HCT116 (cell line): ENCODE results near the gene COL23A1. TPM values are rescaled to one million over a fixed set of nuclear protein-coding genes. Genes with fewer than 3 reads are reported as not detected.

Experiments
- ATAC-seq: fragments of 200-7000 bp; cut with Tn5 transposase; 2 replicates; pipeline ENCODE4 v1.9.1; 2020; ENCODE audit warnings: mild to moderate bottlenecking, moderate library complexity
- BruUV-seq: library from RNA; stranded (reverse); fragments of 400-500 nt; replicated peaks from 2 replicates; lab custom pipeline; 2021; lab: Mats Ljungman, UMichigan
- CTCF ChIA-PET: fragments of 300-600 bp; sonication (Branson Sonifier 250); formaldehyde crosslinking; loops from one replicate; lab custom pipeline; 2021; ENCODE audit warnings: antibody characterized with exemption; lab: Charles Lee
- POLR2A ChIA-PET: fragments of 300-600, 350-600 bp; sonication (Branson Sonifier 250); formaldehyde crosslinking; loops from one replicate; lab custom pipeline; 2021; ENCODE audit warnings: antibody characterized with exemption; lab: Charles Lee
- RAD21 ChIA-PET, 2 experiments: fragments of 300-600 bp; sonication (Branson Sonifier 250); formaldehyde crosslinking; loops; one replicate each; lab custom pipeline; 2023; ENCODE audit warnings: low total read pairs in 2 of 2; ENCODE audit not compliant: uncharacterized antibody in 2 of 2, unreplicated experiment in 2 of 2, low non-redundant PET in 1 of 2; lab: Charles Lee
- DNase-seq: peaks from one replicate; pipeline ENCODE4 v3.0.0-alpha.2; 2010; ENCODE audit warnings: low read depth, low spot score
- H2AFZ ChIP-seq: fragments of 200-600 bp; shearing (Covaris generic), sonication (generic); 2 replicates; pipeline ENCODE4 v1.6.1; 2017; ENCODE audit warnings: low read depth, mixed run types, mixed read lengths, antibody characterized with exemption, low read length; ENCODE audit not compliant: poor library complexity, severe bottlenecking
- H3K27ac ChIP-seq: 2 replicates; pipeline ENCODE4 v1.5.1; 2012; ENCODE audit warnings: low read depth, low read length
- H3K27me3 ChIP-seq: fragments of 200-600 bp; sonication (generic); 2 replicates; pipeline ENCODE4 v1.6.1; 2016; ENCODE audit warnings: mixed run types, low read length, mixed read lengths; ENCODE audit not compliant: insufficient read depth
- H3K36me3 ChIP-seq, 2 experiments: fragments of 200-500 bp in 1 of 2; fragments of 200-600 bp in 1 of 2; sonication (Bioruptor generic) in 1 of 2; sonication (generic) in 1 of 2; 2 replicates each; pipeline versions ENCODE4 v1.5.1 to v1.6.1; 2014 to 2016; ENCODE audit warnings: low read length in 2 of 2, inconsistent platforms in 1 of 2, mixed read lengths in 1 of 2, mixed run types in 1 of 2; ENCODE audit not compliant: insufficient read depth in 2 of 2, control insufficient read depth in 1 of 2
- H3K4me1 ChIP-seq, 2 experiments: fragments of 200-600 bp in 1 of 2; sonication (generic) in 1 of 2; 2 replicates each; pipeline versions ENCODE4 v1.5.1 to v1.6.1; 2012 to 2017; ENCODE audit warnings: low read length in 2 of 2, inconsistent platforms in 1 of 2, mild to moderate bottlenecking in 1 of 2, mixed read lengths in 1 of 2, mixed run types in 1 of 2, moderate library complexity in 1 of 2; ENCODE audit not compliant: insufficient read depth in 2 of 2, control insufficient read depth in 1 of 2
- H3K4me2 ChIP-seq: fragments of 200-600 bp; sonication (generic); 2 replicates; pipeline ENCODE4 v1.6.1; 2017; ENCODE audit warnings: mixed run types, low read length, mixed read lengths
- H3K4me3 ChIP-seq, 2 experiments: fragments of 200-600 bp in 1 of 2; sonication (generic) in 1 of 2; replicated peaks in 1 of 2; 2 replicates each; pipeline ENCODE4 v1.5.1; 2011 to 2016; ENCODE audit warnings: low read length in 2 of 2, control low read depth in 1 of 2, low read depth in 1 of 2, mild to moderate bottlenecking in 1 of 2, mixed read lengths in 1 of 2, mixed run types in 1 of 2
- H3K79me2 ChIP-seq: fragments of 200-600 bp; sonication (generic); 2 replicates; pipeline ENCODE4 v1.6.1; 2017; ENCODE audit warnings: mild to moderate bottlenecking, mixed run types, low read length, moderate library complexity, mixed read lengths; ENCODE audit not compliant: insufficient read depth
- H3K9ac ChIP-seq: fragments of 200-600 bp; sonication (generic); 2 replicates; pipeline ENCODE4 v1.6.1; 2016; ENCODE audit warnings: low read length, mixed read lengths
- H3K9me2 ChIP-seq: fragments of 200-600 bp; sonication (generic), shearing (Covaris generic); 2 replicates; pipeline ENCODE4 v1.6.1; 2017; ENCODE audit warnings: mixed run types, mild to moderate bottlenecking, moderate library complexity; ENCODE audit not compliant: insufficient read depth
- H3K9me3 ChIP-seq, 2 experiments: fragments of 200-500 bp in 1 of 2; fragments of 200-600 bp in 1 of 2; sonication (Bioruptor generic) in 1 of 2; sonication (generic) in 1 of 2; 2 replicates each; pipeline ENCODE4 v1.6.1; 2014 to 2017; ENCODE audit warnings: low read length in 2 of 2, mixed read lengths in 2 of 2, inconsistent platforms in 1 of 2, low read depth in 1 of 2, mild to moderate bottlenecking in 1 of 2, mixed run types in 1 of 2, moderate library complexity in 1 of 2; ENCODE audit not compliant: control insufficient read depth in 1 of 2, insufficient read depth in 1 of 2
- H4K20me1 ChIP-seq: fragments of 200-600 bp; sonication (generic), shearing (Covaris generic); 2 replicates; pipeline ENCODE4 v1.6.1; 2017; ENCODE audit warnings: mixed run types, mild to moderate bottlenecking, moderate library complexity; ENCODE audit not compliant: insufficient read depth
- ATF3 ChIP-seq: IDR thresholded peaks from 2 replicates; pipeline ENCODE4 v1.6.1; 2012
- CBX3 ChIP-seq: IDR thresholded peaks from 2 replicates; pipeline ENCODE4 v1.6.1; 2012; ENCODE audit warnings: low read depth
- CEBPB ChIP-seq: IDR thresholded peaks from 2 replicates; pipeline ENCODE4 v1.6.1; 2012; ENCODE audit warnings: low read depth
- CTCF ChIP-seq, 3 experiments: fragments of 200-600 bp in 1 of 3; sonication (generic) in 1 of 3; IDR thresholded peaks in 2 of 3; conservative IDR thresholded peaks in 1 of 3; 2 replicates each; pipeline ENCODE4 v1.5.1; 2012 to 2017; ENCODE audit warnings: low read depth in 2 of 3, low read length in 2 of 3, antibody characterized with exemption in 1 of 3, borderline replicate concordance in 1 of 3, control low read depth in 1 of 3, mild to moderate bottlenecking in 1 of 3, mixed read lengths in 1 of 3, mixed run types in 1 of 3, moderate library complexity in 1 of 3; ENCODE audit not compliant: insufficient read depth in 1 of 3
- EGR1 ChIP-seq: IDR thresholded peaks from 2 replicates; pipeline ENCODE4 v1.6.1; 2012; ENCODE audit warnings: low read depth
- ELF1 ChIP-seq: IDR thresholded peaks from 2 replicates; pipeline ENCODE4 v1.6.1; 2012; ENCODE audit warnings: low read depth, borderline replicate concordance
- EZH2phosphoT487 ChIP-seq: fragments of 200-600 bp; IDR thresholded peaks from 2 replicates; pipeline ENCODE4 v1.6.1; 2018; ENCODE audit warnings: antibody characterized with exemption, borderline replicate concordance
- JUND ChIP-seq: IDR thresholded peaks from 2 replicates; pipeline ENCODE4 v1.6.1; 2012
- MAX ChIP-seq: IDR thresholded peaks from 2 replicates; pipeline ENCODE4 v1.6.1; 2012
- POLR2A ChIP-seq: IDR thresholded peaks from 2 replicates; pipeline ENCODE4 v1.7.0; 2011; ENCODE audit warnings: borderline replicate concordance; ENCODE audit not compliant: insufficient read depth, insufficient read length; ENCODE audit errors: extremely low read depth
- REST ChIP-seq: IDR thresholded peaks from 2 replicates; pipeline ENCODE4 v1.6.1; 2012; ENCODE audit warnings: low read depth
- SP1 ChIP-seq: IDR thresholded peaks from 2 replicates; pipeline ENCODE4 v1.6.1; 2012; ENCODE audit warnings: low read depth
- YY1 ChIP-seq: IDR thresholded peaks from 2 replicates; pipeline ENCODE4 v1.6.1; 2011; ENCODE audit warnings: low read length, low read depth, moderate library complexity, mild to moderate bottlenecking; ENCODE audit not compliant: insufficient replicate concordance; ENCODE audit errors: extremely low read depth
- intact Hi-C: fragments of 100-400 bp; cut with micrococcal nuclease; formaldehyde crosslinking; loops from 2 replicates; pipeline ENCODE4 v1.10.0; 2022
- total RNA-seq: library from RNA; stranded (reverse); gene quantifications from one replicate; pipeline ENCODE4 v1.2.1, GENCODE V29; 2021; ENCODE audit not compliant: unreplicated experiment

COL23A1 gene
- total RNA-seq, 1 experiment from 2014 or later: not detected

GRCh38 chr5:178403956-178404600 is 186.1 kb downstream of the COL23A1 start:
- H3K27ac ChIP-seq: no peak overlapping the region
- DNase-seq (no peak), ATAC-seq (no peak)
- no peak overlapping the region for H3K9ac ChIP-seq
- ChIA-PET CTCF (no interaction called here), RAD21 (no interaction called here), POLR2A (no interaction called here)
- H2AFZ ChIP-seq: no peak overlapping the region
- intact Hi-C loops: no loop called here
- H4K20me1 ChIP-seq: no peaks in the 10 kb centered on the region
- no peaks in the 10 kb centered on the region for H3K4me1 ChIP-seq
- H3K4me3 ChIP-seq: no peak overlapping the region
- no peak for TF ChIP-seq CBX3
- TF ChIP-seq JUND: no peak
- H3K9me3 ChIP-seq: no peaks in the 10 kb centered on the region
- no peaks in the 10 kb centered on the region for H3K27me3 ChIP-seq
- no peaks in the 10 kb centered on the region for H3K9me2 ChIP-seq
- no peaks in the 10 kb centered on the region for H3K36me3 ChIP-seq
- H3K79me2 ChIP-seq: no peaks in the 10 kb centered on the region
- H3K4me2 ChIP-seq: no peak overlapping the region
- no TSS peak for BruUV-seq

GRCh38 chr5:178403351-178403750 is 186.8 kb downstream of the COL23A1 start:
- no peak overlapping the region for H3K9ac ChIP-seq
- H3K4me2 ChIP-seq: no peak overlapping the region
- no peaks in the 10 kb centered on the region for H3K79me2 ChIP-seq
- no peaks in the 10 kb centered on the region for H3K27me3 ChIP-seq
- DNase-seq: no peak
- POLR2A ChIA-PET: no interaction called here
- RAD21 ChIA-PET: no interaction called here
- ATAC-seq: no peak
- no peaks in the 10 kb centered on the region for H3K36me3 ChIP-seq
- intact Hi-C loops: no loop called here
- H3K27ac ChIP-seq: no peak overlapping the region
- no peaks in the 10 kb centered on the region for H4K20me1 ChIP-seq
- no peaks in the 10 kb centered on the region for H3K9me2 ChIP-seq
- CTCF ChIA-PET: no interaction called here
- no TSS peak for BruUV-seq
- H3K4me3 ChIP-seq: no peak overlapping the region
- H3K9me3 ChIP-seq: no peaks in the 10 kb centered on the region
- H2AFZ ChIP-seq: no peak overlapping the region
- H3K4me1 ChIP-seq: no peaks in the 10 kb centered on the region
- TF ChIP-seq CTCF (IDR thresholded peaks at IDR 0.05 in 2 of 3, conservative IDR thresholded peaks at IDR 0.05 in 1 of 3; ENCODE audit: borderline replicate concordance in 1 of 3, insufficient read depth in 1 of 3, low read depth in 2 of 3, low read length in 2 of 3) (no peak), EGR1 (no peak), REST (no peak), YY1 (no peak), CEBPB (no peak), EZH2phosphoT487 (no peak), ELF1 (no peak), ATF3 (no peak), POLR2A (no peak), SP1 (no peak), MAX (no peak)
